GM12801 (cell line): Measurements from ENCODE around the gene CYP27B1.

Experiments
- TF ChIP-seq, protein P1 (sequence below): IDR thresholded peaks from one replicate; pipeline ENCODE4 v1.5.1; 2011; ENCODE audit warnings: control low read depth; ENCODE audit not compliant: insufficient read length; ENCODE audit errors: extremely low read depth

Gene CYP27B1, protein sequence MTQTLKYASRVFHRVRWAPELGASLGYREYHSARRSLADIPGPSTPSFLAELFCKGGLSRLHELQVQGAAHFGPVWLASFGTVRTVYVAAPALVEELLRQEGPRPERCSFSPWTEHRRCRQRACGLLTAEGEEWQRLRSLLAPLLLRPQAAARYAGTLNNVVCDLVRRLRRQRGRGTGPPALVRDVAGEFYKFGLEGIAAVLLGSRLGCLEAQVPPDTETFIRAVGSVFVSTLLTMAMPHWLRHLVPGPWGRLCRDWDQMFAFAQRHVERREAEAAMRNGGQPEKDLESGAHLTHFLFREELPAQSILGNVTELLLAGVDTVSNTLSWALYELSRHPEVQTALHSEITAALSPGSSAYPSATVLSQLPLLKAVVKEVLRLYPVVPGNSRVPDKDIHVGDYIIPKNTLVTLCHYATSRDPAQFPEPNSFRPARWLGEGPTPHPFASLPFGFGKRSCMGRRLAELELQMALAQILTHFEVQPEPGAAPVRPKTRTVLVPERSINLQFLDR

DNA sequence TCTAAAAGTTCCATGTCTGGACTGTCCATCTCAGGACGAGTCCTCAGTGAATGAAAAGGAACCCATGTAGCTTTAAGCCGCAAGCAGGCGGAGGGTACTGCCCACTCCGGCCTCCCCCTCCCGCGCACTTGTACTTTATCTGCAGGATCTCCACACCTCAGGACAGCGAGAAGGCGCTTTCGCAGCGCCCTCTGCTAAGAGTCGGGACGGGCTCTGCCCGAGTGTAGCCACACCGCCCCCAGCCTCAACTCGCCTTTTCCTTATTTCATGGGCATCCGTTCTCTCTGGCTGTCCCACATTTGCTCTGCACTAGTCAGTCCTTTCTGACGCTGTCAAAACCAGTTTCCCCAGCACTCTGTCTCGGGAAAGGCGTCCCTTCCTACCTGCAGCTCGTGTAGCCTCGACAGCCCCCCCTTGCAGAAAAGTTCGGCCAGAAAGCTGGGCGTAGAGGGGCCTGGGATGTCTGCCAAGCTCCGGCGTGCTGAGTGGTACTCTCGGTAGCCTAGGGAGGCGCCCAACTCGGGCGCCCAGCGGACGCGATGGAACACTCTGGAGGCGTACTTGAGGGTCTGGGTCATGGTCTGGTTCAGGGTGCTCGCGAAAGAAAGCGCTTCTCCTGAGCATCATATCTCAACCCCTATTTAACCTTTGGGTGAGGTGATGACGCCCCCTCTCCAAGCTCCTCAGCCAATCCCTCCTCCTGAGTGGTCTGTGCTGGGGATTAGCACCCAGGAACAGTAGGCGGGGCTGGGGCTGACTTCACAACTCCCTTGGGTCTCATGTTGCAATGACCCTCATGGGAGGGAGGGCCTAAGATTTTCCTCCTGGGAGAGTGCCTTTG is at the start of gene CYP27B1:
Gene CYP27B1 (minus strand): TSS at position 615 of the 841 bp plus-strand sequence. CDS start 37 bp downstream, at position 578.
- TF ChIP-seq, protein P1, sequence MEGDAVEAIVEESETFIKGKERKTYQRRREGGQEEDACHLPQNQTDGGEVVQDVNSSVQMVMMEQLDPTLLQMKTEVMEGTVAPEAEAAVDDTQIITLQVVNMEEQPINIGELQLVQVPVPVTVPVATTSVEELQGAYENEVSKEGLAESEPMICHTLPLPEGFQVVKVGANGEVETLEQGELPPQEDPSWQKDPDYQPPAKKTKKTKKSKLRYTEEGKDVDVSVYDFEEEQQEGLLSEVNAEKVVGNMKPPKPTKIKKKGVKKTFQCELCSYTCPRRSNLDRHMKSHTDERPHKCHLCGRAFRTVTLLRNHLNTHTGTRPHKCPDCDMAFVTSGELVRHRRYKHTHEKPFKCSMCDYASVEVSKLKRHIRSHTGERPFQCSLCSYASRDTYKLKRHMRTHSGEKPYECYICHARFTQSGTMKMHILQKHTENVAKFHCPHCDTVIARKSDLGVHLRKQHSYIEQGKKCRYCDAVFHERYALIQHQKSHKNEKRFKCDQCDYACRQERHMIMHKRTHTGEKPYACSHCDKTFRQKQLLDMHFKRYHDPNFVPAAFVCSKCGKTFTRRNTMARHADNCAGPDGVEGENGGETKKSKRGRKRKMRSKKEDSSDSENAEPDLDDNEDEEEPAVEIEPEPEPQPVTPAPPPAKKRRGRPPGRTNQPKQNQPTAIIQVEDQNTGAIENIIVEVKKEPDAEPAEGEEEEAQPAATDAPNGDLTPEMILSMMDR, result no peak

DNA sequence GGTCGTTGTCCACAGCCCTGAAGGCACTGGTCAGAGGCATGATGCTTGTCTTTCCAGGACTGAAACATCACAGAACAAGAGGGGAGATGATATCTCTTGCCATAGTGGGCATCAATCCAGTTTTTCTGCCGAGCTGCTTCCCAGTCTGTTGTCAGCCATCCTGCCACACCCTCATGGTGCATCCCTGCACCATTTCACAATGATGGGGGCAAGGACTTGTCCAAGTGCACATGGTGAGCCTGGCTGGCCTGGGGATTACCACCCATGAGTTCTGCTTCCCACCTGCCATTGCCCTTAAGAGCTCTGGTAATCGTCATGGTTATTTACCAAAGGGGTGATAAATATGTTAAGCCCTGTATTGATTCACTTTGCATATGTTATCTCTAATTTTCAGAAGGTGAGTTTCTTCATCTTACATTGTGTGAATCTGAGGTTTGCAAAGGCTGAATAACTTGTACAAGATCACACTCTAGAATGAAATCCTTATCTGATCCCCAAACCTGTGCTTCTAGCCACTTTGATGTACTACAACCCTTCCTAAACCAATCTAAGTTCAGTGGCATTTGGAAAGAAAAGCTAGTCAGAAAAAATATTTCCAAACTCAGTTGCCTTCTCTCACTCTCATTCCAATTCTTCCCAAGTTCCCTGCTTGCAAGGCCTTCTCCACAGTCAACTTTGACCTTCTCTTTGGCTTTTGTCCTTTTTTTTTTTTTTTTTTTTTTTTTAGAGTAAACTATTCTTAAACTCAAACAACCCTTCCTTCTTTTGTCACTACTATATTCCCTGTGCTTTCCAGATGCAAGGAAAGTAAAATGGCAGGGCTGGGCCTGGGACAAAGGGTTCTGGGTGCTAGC is 49.4 kb upstream of the CYP27B1 start:
- TF ChIP-seq, protein P1, result no peak

DNA sequence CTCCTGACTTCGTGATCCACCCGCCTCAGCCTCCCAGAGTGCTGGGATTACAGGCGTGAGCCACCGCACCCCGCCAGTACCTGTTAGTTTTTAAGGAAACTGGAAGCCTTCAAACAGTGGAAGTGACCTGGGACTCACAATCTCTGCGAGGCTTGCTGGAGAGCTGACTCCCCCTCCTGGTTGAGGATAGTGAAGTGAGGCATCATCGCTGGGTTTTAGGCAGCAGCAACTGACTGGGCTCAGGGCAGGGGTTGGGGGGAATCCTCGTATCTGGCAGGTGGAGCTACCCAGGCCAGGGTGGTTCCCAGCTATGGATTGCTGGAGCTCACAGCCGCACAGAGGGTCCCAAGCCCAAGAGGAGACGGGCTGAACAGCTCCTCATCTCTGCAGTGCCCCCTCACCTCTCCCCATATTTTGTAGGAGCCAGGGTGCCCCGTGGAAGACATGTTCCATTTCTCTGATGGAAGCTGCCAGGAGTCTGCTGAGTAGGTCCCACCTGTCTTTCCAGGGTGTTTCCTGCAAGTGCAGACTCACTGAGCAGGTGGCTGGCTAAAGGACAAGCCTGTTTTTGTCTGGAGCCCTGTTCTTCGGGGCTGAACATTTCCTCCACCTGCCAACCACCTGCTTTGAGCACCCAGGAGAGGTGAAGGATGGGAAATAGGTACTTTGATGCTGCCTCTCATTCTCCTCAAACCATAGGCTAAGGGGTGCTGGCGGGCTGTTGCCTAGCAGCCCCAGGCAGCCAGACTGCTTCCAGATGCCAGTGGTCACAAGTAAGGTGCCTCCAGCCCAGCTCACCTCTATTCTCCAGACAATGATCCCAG is 48.5 kb upstream of the CYP27B1 start:
- TF ChIP-seq, protein P1, result no peak

DNA sequence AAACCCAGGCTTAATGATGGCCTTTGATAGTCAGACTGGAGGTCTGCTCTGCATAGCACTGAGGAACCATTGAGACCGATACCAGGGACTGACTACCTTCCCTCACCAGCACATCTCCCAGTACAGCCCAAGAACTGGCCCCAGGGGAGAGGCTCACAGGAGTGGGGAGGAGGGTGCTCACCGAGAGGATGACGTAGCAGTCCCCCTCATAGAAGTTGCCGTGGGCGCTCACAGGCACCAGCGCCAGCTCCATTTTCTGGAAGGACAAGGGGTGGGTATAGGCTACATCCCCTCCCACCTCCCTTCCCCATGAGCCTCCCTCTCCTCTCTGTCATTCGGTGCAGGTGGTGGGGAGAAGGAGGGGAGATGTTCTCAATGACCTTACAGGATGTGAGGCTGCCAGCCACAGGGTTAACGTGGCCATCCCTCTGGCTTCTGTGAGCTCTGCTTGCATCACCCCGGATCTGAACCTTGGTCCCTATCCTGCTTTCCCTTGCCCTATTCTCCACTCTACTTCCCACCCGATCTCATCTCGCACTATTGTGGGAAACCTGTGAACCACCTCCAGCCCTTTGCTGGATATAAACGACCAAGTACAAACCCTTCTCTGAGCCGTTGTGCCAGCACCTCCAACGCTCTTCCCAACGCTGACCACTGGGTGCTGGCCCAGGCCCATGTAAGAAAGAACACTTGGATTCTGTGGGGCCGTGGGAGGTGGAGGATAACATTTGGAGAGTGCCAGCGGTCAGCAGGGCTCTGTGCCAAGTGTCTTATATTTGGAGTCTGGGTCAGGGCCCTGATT is 47.3 kb upstream of the CYP27B1 start:
- TF ChIP-seq, protein P1, result no peak

DNA sequence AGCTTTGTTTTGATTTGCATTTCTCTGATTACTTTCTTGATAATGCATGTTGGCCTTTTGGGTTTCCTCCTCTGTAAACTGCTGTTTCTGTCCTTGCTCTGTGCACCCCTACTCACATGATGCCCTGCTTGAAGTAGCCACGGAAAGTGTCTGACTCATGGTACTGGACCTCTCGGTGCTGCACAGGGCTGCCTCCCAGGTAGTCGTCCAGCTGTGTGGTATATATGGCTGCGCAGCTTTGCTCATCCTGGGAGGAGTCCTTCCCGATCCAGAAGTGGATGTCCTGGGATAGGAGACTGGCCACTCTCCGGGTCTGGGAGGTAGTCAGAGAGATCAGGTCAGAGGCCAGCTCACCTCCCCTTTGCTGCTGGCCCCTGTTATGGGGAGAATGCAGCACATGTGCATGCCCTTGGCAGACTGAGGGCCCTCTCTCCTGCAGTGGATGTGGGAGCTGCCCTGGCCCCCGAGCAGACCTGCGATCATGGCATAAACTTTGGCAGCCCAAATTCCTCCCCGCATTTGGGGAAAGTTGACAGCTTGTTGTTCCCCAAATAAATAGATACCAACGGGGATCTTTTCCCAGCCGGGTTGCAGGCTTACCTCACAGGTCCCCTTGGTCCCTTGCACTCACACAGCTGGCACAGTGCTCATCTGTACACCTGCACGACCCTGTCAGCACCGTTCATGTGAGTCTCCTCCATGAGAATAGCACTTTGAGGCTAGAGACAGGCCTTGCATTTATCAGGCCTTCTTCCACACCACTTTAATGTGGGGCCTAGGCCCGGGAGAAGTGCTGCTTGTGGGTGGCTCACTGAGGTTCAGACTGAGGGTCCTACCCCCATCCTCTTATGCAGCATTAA is 46.5 kb upstream of the CYP27B1 start:
- TF ChIP-seq, protein P1, result no peak
